Adipose tissue (tissue), 3 donors: Measurements from ENCODE around the gene AFF1. TPM values are rescaled to one million over a fixed set of nuclear protein-coding genes. Genes with fewer than 3 reads are reported as not detected.
"Not testable (repeated sequence)": the region's sequence is repeated elsewhere in the genome, so short reads cannot be mapped to it uniquely, and the experiment has no call there.

Source experiments
- H3K27ac ChIP-seq: one replicate; pipeline ENCODE4 v1.5.1; 2013; ENCODE audit warnings: low read depth, low read length
- WGBS, 3 donors: extraction: QIAGEN DNeasy Blood & Tissue Kit; methylation state at CpG; one replicate each; pipeline ENCODE4 v1.1.7; 2013; 5-methylcytosine and 5-hydroxymethylcytosine counted together
- polyA plus RNA-seq, 3 donors: library from polyadenylated mRNA; stranded (reverse); fragments of 200-250 nt; gene quantifications; one replicate each; pipeline ENCODE4 v1.2.3, GENCODE V29; 2013
- donor health status: healthy with polysubstance abuse.
- donor health status: Bipolar disorder and iron deficiency.
- donor health status: healthy.

AFF1 gene
- polyA plus RNA-seq, 3 donors, result 10.0 to 19.8 (median 17.8) TPM

DNA sequence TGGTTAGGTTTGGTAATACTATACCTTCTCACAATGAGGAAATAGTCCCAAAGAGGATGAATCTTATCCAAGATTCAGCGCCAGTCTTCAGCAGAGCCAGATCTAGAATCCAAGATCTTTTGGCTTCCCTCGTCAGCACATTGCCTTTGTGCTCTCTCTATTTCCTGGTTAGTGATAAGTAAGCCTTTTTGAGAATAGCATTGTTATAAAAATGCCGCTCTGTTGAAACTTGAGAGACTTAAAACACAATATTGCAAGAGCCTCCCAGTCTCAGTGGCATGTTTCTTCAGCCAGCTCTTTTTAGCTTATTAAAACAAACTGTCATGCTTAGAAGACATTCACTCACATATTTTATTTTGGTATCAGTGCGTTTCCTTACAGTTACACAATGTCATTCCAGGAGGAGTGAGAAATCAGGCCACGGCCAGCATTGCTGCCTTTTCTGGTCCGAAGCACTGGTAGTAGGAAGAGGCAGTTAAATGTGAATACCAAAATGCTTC lies 144.2 kb downstream of the AFF1 start:
- WGBS, 3 donors, result 19 to 29% (median 25%) methylated on average over 6 of the region's 6 CpGs
- H3K27ac ChIP-seq, result no peak overlapping the region

DNA sequence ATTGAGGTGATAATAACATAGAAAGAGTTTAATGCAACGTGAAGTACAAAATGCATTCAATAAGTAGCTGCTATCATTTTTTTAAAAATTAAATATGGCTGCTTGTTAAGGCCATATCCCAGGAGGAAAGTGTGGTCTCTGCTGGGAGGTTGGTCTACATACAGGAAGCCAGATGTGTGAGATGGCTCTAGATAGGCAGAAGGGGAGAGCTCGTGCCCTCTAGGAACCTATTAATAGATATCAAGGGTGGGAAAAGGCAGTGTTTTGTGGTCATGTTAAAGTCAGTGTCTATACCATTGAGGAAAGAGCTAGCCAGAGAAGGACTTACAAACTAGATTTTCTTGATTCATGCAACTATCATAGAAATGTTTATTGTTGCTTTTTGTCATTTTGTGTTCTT lies 145.2 kb downstream of the AFF1 start:
- WGBS, 3 donors, result 66 to 71% (median 68%) methylated on average over 2 of the region's 2 CpGs
- peak overlapping the region; percentile 24 for H3K27ac ChIP-seq

DNA sequence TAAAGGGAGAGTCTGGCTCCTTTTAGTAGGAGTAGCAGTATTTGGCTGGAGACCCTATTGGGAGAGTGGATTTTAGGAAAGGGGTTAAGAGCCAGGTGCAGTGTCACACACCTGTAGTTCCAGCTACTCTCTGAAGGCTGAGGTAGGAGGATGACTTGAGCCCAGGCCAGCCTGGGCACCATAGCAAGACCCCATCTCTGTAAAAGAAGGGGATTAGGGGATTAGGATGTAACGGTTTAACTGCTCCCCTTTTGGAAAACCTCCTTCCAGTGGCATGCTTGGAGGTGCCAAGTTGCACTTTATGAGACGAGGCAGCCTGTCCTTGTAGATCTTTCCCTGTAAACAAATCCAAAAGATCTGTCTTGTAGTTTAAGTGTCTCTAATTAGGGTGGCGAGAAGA lies 145.7 kb downstream of the AFF1 start:
- 80 to 86% (median 84%) methylated on average over 3 of the region's 3 CpGs for WGBS, 3 donors
- no peak overlapping the region for H3K27ac ChIP-seq

DNA sequence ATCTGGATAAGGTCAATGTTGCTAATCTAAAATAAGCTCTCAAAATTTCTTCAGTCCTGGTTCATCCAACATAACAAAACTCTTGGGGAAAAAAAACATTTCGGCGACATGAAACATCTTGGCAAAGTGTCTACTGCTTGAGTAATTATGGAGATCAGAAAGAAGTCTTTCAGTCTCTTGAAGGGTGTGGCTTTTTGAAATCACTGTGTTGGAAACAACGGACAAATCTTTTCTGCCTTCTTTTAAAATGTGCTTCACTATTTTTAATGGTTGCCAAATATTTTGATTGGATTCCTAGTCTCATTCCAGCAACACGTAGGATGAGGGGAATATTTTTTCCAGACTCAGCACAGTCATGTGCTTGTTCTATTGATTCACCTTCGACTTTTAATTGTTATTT lies 147.0 kb downstream of the AFF1 start:
- 51 to 68% (median 52%) methylated on average over 5 of the region's 5 CpGs for WGBS, 3 donors

DNA sequence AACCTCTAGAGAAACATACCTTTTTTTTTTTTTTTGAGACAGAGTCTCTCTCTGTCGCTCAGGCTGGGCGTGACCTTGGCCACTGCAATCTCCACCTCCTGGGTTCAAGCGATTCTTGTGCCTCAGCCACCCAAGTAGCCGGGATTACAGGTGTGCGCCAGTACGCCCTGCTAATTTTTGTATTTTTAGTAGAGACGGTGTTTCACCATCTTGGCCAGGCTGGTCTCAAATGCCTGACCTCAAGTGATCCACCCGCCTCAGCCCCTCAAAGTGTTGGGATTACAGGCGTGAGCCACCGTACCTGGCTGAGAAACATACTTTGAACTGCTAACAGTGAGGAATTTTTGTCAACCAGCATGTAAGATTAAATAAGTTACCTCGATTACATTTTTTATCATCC lies 150.9 kb downstream of the AFF1 start:
- not testable (repeated sequence) for H3K27ac ChIP-seq
- 87 to 98% (median 98%) methylated on average over 11 of the region's 11 CpGs for WGBS, 3 donors

More for the DNA sequence above, 147.0 kb downstream of the AFF1 start:
- no peak overlapping the region for H3K27ac ChIP-seq

DNA sequence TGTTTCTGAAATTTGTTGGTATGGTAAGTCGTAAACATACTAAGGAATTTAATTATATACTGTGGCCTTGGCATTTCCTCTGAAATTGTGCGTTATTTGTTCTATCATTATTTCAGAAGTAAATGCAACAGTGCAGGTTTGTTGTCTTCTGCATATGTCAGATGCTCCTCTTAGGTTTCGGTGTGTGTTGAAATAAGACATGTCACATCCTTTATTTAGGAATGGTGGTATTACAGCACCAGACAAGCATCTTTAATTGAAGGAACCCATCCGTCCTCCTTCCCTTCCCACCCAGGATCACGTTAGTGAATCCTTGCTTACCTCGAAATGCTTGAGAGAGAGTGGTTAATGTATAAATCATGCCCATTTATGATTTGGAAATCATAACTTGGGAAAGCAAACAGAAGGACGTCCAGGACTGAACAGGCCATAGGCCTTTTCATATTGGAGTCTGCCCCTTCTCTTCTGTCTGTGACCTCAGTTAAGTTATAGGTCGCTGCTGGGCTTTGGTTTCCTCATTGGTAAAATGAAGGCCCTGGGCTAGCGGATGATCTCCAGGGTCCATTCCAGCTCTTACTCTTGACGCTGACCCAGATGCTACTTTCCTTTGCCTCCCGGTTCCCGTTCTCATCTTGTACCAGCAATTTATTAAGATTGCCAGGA lies 151.5 kb downstream of the AFF1 start:
- WGBS, 3 donors, result 85 to 89% (median 87%) methylated on average over 12 of the region's 12 CpGs
- no peak overlapping the region for H3K27ac ChIP-seq

DNA sequence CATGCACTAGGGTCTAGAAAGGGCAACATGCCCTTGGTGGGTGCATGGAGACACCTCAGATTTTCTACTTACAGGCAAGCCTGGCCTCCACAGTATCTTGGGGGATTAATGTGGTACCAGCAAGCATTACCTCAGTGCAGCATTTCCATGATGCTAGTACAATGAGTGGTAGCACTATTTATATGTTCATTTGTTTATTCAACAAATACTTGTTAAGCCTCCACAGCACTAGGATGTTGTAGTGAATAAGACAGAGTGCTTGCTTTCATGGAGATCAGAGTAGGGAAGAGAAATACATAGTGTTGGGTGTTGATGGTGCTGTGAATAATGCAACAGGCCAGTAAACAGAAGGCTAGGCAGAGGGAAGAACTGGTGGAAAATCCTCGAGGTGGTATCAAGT lies 152.2 kb downstream of the AFF1 start:
- 64 to 70% (median 65%) methylated on average over 1 of the region's 1 CpG for WGBS, 3 donors
- H3K27ac ChIP-seq, result no peak overlapping the region

DNA sequence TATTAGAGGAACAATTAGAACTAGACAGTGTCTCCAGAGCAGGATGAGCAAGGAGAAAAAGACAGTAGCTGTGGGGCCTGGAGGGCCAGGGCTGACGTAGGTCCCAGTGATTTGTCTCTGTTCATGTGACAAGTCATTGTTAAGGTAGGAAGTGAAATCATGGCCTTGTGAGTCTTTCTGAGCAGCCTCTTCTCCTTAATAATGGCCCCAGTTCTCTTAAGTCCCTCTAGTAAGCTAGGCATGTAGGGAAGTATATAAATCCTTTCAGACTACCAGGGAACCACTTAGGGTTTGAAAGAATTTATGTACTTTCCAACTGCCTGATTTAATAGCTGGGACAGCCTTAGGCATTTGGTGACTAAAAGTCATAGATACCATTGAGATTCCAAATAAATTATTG lies 152.6 kb downstream of the AFF1 start:
- WGBS, 3 donors, result 52 to 65% (median 57%) methylated on average over 1 of the region's 1 CpG

DNA sequence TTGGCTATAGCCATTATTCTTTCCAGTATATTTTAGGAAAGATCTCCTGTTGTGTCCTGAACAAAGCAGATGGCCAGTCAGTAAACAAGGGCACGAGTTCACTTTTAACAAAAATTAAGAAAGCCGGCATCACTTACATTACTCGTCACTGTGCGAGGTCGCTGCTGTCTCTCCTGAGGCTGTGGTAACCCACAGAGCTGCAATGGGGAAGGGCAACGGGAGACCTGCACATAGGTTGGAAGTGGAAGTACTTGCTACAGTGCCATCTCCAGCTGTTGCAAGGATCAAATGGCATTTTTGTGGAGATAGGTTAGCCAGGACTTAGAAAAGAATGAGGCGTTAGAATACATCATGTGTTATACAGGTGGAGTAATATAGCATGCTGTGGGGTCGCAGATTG lies 153.4 kb downstream of the AFF1 start:
- no peak overlapping the region for H3K27ac ChIP-seq
- WGBS, 3 donors, result 76 to 96% (median 79%) methylated on average over 8 of the region's 8 CpGs

More for the DNA sequence above, 152.6 kb downstream of the AFF1 start:
- no peak overlapping the region for H3K27ac ChIP-seq

DNA sequence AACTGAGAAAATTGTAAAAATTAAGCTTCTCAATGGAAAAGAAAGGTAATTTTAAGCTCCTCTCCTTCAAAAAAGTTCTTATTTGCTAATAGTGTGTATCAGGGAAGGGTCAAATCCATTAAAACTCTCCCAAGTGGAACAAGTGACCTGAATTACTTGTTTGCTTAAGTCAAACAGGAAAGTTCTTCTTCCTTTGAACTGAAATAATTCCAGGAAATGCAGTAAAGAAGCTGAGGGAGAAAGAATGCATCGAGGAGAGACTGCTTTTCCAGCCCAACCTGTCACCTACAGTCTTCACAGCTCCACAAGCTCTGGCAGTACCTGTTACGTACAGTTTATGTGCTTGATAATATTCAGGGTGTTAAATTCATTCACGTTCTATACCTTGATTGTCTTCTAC lies 154.6 kb downstream of the AFF1 start:
- 38 to 61% (median 52%) methylated on average over 3 of the region's 3 CpGs for WGBS, 3 donors

DNA sequence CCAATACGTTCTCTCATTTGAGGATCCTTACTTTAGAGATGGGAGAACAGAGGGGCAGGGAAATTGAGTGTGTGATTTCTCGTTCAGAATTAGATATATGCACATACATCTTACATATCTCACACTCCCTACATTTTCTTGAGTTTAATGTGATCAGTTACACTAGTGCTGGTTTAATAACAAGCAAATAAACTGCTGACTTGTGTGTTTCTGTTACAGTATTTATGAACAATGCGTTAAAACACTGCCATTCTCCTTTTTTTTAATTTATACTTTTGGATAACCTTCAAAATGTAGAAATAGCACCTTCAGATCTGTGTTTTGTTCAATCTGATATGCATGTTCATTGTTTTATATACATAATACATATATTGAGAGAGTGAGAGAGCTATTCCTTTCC lies 155.5 kb downstream of the AFF1 start:
- WGBS, 3 donors, result 95 to 96% (median 95%) methylated on average over 3 of the region's 3 CpGs
- no peak overlapping the region for H3K27ac ChIP-seq

More for the DNA sequence above, 154.6 kb downstream of the AFF1 start:
- H3K27ac ChIP-seq, result no peak overlapping the region

DNA sequence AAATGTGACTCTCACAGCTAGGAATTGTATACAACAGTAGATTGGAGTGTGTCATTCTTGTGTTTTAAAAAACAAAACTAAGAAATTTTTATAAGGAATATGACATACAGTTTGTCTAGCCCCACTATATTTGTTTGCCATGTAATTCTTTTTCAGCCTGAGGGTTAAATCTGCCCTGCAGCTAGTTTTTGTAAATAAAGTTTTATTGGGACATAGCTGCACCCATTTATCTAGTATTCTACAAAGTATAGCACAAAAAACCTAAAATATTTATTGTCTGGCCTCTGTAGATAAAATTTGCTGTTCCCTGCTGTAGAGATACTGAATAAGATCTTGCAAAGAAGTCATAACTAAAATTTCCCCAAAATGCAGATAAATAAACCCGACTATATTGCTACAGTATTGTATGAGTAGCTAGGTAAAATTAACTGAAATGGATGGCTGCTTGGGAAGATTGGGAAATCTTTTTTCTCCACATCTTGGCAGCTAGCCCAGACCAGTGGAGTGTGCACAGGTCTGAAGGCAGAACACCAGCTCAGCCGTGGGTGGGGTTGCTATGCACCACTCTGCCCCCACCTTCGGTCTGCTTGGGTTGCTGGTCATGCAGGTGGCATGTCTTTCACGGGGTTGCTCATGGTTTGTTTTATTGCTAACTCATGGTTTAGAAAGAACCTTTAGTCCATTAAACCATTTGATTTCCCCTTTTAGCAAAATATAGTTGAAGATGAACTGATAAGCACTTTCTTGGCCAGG lies 157.8 kb downstream of the AFF1 start:
- WGBS, 3 donors, result 16 to 24% (median 21%) methylated on average over 4 of the region's 4 CpGs
- peak overlapping the region; percentile 29 for H3K27ac ChIP-seq

DNA sequence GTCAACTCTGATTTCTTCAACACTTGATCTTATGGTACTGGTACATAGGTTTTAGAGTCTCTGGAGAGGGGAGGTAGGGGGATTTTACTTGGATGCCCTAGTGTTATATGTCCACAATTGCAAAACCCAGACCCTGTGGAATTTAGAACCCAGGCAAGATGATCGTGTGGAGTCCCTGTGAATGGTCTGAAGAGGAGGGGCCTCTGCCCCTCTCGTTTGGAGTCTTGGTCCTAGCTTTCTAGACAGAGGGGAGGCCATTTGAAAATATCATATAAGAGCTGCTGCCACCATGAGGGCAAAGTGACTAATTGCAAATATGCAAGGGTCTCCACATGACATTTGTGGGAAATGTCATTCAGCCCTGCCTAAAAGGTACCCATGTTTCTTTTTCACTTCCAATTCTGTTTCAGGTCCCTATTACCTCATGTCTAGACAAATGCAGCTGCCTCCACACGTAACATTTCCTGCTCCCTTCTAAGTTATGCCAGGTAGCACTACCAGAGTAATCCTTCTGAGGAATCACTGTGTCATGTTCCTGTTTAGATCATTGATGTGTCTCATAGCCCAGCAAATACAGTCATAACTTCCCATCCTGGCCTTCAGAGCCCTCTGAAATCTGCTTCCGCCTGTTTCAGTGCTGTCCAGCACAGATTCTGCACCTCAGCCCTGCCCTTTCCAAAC lies 158.8 kb downstream of the AFF1 start:
- 27 to 40% (median 33%) methylated on average over 4 of the region's 4 CpGs for WGBS, 3 donors
- H3K27ac ChIP-seq, result peak overlapping the region; percentile 29

DNA sequence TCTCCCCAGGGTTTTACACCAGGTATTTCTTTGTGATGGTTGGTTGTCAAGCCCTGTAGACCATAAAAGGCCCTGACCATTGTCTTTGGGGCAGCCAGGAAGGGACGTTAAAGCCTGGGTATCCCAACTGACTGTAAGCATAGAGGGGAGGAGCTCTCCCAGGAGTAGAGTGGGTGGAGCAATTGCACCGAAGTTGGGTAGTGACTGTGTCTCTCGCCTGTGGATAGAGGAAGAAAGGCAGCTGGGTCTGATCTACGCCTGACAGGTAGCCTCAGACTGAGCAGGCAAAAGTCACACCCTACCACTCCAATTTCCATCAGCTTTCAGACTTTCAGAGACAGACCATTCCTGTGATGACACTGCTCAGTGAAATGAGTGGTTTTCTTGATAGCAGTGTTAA lies 162.3 kb downstream of the AFF1 start:
- 44 to 58% (median 56%) methylated on average over 4 of the region's 4 CpGs for WGBS, 3 donors
- H3K27ac ChIP-seq, result no peak overlapping the region

DNA sequence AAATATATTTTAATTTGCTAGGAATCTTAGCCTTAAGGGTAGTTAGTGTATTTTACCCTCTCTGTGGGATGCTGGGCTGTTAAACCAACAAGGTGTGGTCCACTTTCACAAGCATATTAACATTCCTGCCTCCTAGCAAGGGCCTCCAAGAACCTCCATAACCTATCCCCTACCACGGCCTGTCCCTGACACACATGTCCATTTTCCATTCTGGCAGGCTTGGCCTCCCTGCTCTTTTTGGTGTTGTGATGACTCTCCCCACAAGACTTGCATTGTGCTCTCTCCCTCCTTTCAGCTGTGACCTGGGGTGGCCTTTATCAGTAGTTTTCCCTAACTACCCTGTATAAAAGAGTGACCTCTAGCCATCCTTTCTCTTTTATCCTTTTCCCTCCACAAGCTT lies 165.4 kb downstream of the AFF1 start:
- no peak overlapping the region for H3K27ac ChIP-seq
- WGBS, 3 donors, result 80 to 87% (median 87%) methylated on average over 1 of the region's 1 CpG

DNA sequence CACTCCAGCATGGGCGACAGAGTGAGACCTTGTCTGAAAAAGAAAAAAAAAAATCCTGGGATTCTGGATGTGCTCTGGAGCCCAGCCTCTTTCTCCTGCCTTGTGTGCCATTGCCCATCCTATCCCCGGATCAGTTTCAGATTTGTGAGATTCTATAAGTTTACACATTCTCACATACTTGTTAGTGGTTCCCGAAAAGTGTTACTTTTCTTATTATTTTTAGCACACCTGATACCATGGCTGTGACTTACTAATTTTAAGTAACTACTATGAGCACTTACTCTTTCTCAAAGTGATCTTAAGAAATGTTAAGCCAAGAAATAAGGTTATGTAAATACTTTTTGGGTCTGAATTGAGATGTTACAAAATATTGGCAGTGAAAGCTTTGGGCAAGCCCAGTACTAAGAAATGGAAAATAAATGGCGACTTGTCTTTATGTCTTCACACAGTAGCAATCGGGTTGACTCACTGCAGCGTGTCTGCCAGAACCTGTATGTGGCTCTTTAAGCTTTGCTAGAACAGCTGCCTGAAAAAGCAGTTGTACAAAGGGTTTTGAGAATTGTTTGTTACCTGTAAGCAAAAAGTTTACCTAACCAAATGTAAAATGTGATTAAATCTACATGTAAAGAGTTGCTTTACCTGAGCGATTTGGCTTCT lies 166.9 kb downstream of the AFF1 start:
- H3K27ac ChIP-seq, result no peak overlapping the region
- 83 to 89% (median 84%) methylated on average over 7 of the region's 7 CpGs for WGBS, 3 donors

DNA sequence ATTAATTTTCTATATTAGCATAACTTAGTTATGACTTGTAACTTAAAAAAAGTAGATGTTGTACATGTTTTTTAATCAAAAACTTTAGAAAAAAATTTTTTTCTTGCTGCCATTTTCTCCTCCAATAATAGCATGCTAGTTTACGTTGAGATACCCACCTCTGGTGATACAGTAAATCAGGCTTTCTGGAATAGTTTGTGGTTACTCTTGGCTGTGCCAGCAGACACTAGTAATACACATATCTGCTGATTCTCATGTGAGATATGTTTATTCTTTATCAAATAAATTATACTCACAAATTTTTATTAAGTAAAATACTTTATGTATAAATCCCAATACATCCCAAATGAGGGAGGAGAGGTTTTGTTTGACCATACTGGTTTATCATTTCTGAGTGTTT lies 168.3 kb downstream of the AFF1 start:
- no peak overlapping the region for H3K27ac ChIP-seq
- 75 to 81% (median 77%) methylated on average over 1 of the region's 1 CpG for WGBS, 3 donors

DNA sequence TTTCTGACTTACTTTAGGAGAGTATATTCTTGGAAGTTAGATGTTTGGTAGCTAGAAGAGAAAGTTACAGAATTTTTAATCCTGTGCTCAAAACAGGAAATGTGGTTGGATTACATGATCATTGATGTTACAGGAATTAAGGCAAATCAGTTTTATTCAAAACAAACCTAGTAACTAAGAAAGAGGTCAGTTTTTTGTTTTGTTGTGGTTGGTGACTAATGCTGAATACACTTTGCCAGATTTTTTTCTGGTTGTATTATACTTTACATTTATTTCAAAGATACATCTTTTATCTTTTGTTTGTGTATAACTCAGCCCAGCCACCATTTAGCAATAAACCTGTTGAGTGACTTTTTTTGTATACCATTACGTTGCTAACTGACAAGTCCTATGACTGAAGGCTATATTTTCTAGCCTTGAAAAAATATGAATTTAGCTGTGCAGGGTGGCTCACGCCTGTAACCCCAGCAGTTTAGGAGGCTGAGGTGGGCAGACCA lies 168.9 kb downstream of the AFF1 start:
- WGBS, 3 donors, result 59 to 72% (median 60%) methylated on average over 2 of the region's 2 CpGs

More for the DNA sequence above, 168.9 kb downstream of the AFF1 start:
- no peak overlapping the region for H3K27ac ChIP-seq
